GM21529 (cell line): Measurements from ENCODE around the gene TRIM33.
"Not testable (repeated sequence)": the region's sequence is repeated elsewhere in the genome, so short reads cannot be mapped to it uniquely, and the experiment has no call there.

Experiments used
- ATAC-seq: cut with Tn5 transposase; IDR thresholded peaks from one replicate; pipeline ENCODE4 v1.9.1; 2021; ENCODE audit not compliant: unreplicated experiment

TRIM33 gene

GRCh38 chr1:114467491-114467890 lies 43.5 kb downstream of the TRIM33 start:
- peak; percentile 58 for ATAC-seq

GRCh38 chr1:114466334-114467014 lies 44.5 kb downstream of the TRIM33 start:
- no peak for ATAC-seq

GRCh38 chr1:114462963-114463362 lies 48.0 kb downstream of the TRIM33 start:
- no peak for ATAC-seq

- ATAC-seq, result no peak
Measured at GRCh38 chr1:114462341-114462740, 48.7 kb downstream of the TRIM33 start.

GRCh38 chr1:114458237-114458777 lies 52.7 kb downstream of the TRIM33 start:
- ATAC-seq, result no peak

GRCh38 chr1:114457675-114458236 lies 53.2 kb downstream of the TRIM33 start:
- ATAC-seq, result no peak

- ATAC-seq, result no peak
Measured at GRCh38 chr1:114456586-114456985, 54.4 kb downstream of the TRIM33 start.

GRCh38 chr1:114455102-114455785 lies 55.8 kb downstream of the TRIM33 start:
- ATAC-seq, result no peak

GRCh38 chr1:114454539-114454938 lies 56.5 kb downstream of the TRIM33 start:
- no peak for ATAC-seq

GRCh38 chr1:114453361-114453784 lies 57.6 kb downstream of the TRIM33 start:
- ATAC-seq, result no peak

- no peak for ATAC-seq
Measured at GRCh38 chr1:114448370-114449036, 62.5 kb downstream of the TRIM33 start.

- ATAC-seq, result no peak
Measured at GRCh38 chr1:114446198-114446597, 64.8 kb downstream of the TRIM33 start.

GRCh38 chr1:114443226-114443625 lies 67.8 kb downstream of the TRIM33 start:
- ATAC-seq, result not testable (repeated sequence)

GRCh38 chr1:114441332-114441731 lies 69.7 kb downstream of the TRIM33 start:
- no peak for ATAC-seq

- no peak for ATAC-seq
Measured at GRCh38 chr1:114439369-114439768, 71.6 kb downstream of the TRIM33 start.

GRCh38 chr1:114437812-114438211 lies 73.2 kb downstream of the TRIM33 start:
- ATAC-seq, result no peak

- ATAC-seq, result no peak
Measured at GRCh38 chr1:114436799-114437198, 74.2 kb downstream of the TRIM33 start.

- ATAC-seq, result no peak
Measured at GRCh38 chr1:114435088-114435715, 75.8 kb downstream of the TRIM33 start.

- no peak for ATAC-seq
Measured at GRCh38 chr1:114431026-114431425, 80.0 kb downstream of the TRIM33 start.

- no peak for ATAC-seq
Measured at GRCh38 chr1:114428083-114428754, 82.8 kb downstream of the TRIM33 start.
